Motor neuron (in vitro differentiated cells): Measurements from ENCODE around the gene ABL1. TPM values are rescaled to one million over a fixed set of nuclear protein-coding genes. Genes with fewer than 3 reads are reported as not detected.

Experiments
- ATAC-seq, 8 experiments: fragments of 200-7000 bp; cut with Tn5 transposase; replicated peaks in 6 of 8; 2 replicates each; pipeline ENCODE4 v1.8.0; 2021; ENCODE audit warnings: mild to moderate bottlenecking in 8 of 8, moderate library complexity in 8 of 8
- H3K27ac ChIP-seq, 2 donors: fragments of 250-450 bp; sonication (Bioruptor Pico); 2 replicates each; pipeline ENCODE4 v1.9.0; 2021; ENCODE audit warnings: antibody characterized with exemption in 2 of 2, mild to moderate bottlenecking in 2 of 2, moderate library complexity in 1 of 2
- H3K4me1 ChIP-seq, 2 donors: fragments of 250-450 bp; sonication (Bioruptor Pico); replicated peaks in 1 of 2; 2 replicates each; pipeline ENCODE4 v1.6.1; 2021; ENCODE audit warnings: antibody characterized with exemption in 2 of 2, mild to moderate bottlenecking in 2 of 2, moderate library complexity in 1 of 2
- H3K4me3 ChIP-seq, 5 donors: fragments of 250-450 bp; sonication (Bioruptor Pico); 2 replicates each; pipeline ENCODE4 v1.9.0; 2021; ENCODE audit warnings: antibody characterized with exemption in 5 of 5, mild to moderate bottlenecking in 5 of 5, moderate library complexity in 4 of 5
- WGBS, 10 experiments: fragments of 450-650 bp; shearing (Covaris generic); methylation state at CpG; one replicate each; pipeline ENCODE4 v1.0.0; 2022; 5-methylcytosine and 5-hydroxymethylcytosine counted together
- in situ Hi-C, 9 experiments: fragments of 400-800 bp; cut with MboI; loops; one replicate each; pipeline ENCODE4 v1.15.0; 2021; ENCODE audit warnings: low sequenced_read_pairs in 9 of 9, low pct_unique_long_range_greater_than_20kb in 2 of 9; ENCODE audit not compliant: unreplicated experiment in 9 of 9
- total RNA-seq, 8 experiments: library from RNA; unstranded; fragments of 300-600 nt; gene quantifications; 2 replicates each; pipeline versions ENCODE4 v1.2.3 to v1.2.4, GENCODE V29; 2022

ABL1 gene
- total RNA-seq, 8 experiments from 2014 or later: 20.7 to 68.1 (median 33.2) TPM

GRCh38 chr9:130860458-130861316 lies 25.6 kb downstream of the ABL1 start:
- in situ Hi-C loops: loop anchor here in 6 of 9 experiments (10.0 to 25.0 kb wide), 6 partner anchors 96 to 184 kb away; no protein-coding TSS in a partner anchor
- peaks cover 3 to 18% of the 10 kb centered on the region in 2 donors for H3K4me1 ChIP-seq
- ATAC-seq: peak in 7 of 8 experiments; percentile 80 to 98 (median 93)
- H3K4me3 ChIP-seq: no peak overlapping the region
- peak overlapping the region; percentile 32 to 71 for H3K27ac ChIP-seq
- WGBS, 10 experiments: 7 to 89% (median 70%) methylated on average over 4 to 22 of the region's 28 CpGs; no CpG with 5 or more reads in 2 of the 10 experiments

- H3K4me1 ChIP-seq: peaks cover 3 to 18% of the 10 kb centered on the region in 2 donors
- peak overlapping the region; percentile 37 to 44 for H3K27ac ChIP-seq
- H3K4me3 ChIP-seq: no peak overlapping the region
- 52 to 100% (median 84%) methylated on average over 1 to 8 of the region's 8 CpGs for WGBS, 10 experiments
- ATAC-seq: no peak
- in situ Hi-C loops: loop anchor here in 6 of 9 experiments (10.0 to 25.0 kb wide), 6 partner anchors 97 to 183 kb away; no protein-coding TSS in a partner anchor
Measured at GRCh38 chr9:130861372-130862180, 26.5 kb downstream of the ABL1 start.

DNA sequence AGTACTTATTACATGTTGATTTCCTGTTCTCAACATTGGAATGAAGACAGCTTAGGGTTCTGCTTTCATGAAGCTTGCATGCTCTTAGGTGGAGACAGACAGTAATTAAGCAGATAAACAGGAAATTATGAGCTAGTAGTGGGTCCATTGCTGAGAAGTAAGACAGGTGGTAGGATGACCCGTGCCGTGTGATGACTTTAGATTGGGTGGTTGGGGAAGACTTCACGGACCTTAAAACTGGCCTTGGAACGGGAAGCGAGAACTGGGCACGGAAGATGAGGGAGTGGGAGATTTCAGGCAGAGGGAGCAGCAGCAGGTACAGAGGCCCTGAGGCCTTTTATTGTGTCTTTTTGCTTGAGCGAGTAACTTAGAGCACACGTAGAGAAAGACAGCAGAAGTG lies 27.2 kb downstream of the ABL1 start:
- Histone ChIP-seq H3K27ac (peak overlapping the region; percentile 11 to 25), H3K4me3 (no peak overlapping the region), H3K4me1 (peaks cover 3 to 15% of the 10 kb centered on the region in 2 donors)
- in situ Hi-C loops: loop anchor here in 6 of 9 experiments (10.0 to 25.0 kb wide), 6 partner anchors 97 to 183 kb away; no protein-coding TSS in a partner anchor
- ATAC-seq: no peak
- 79 to 100% (median 87%) methylated on average over 2 to 8 of the region's 8 CpGs; no CpG with 5 or more reads in 1 of the 10 experiments for WGBS, 10 experiments

DNA sequence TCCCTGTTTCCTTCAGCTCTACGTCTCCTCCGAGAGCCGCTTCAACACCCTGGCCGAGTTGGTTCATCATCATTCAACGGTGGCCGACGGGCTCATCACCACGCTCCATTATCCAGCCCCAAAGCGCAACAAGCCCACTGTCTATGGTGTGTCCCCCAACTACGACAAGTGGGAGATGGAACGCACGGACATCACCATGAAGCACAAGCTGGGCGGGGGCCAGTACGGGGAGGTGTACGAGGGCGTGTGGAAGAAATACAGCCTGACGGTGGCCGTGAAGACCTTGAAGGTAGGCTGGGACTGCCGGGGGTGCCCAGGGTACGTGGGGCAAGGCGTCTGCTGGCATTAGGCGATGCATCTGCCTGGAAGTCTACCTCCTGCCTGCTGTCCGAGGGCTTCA lies 27.7 kb downstream of the ABL1 start:
- in situ Hi-C loops: loop anchor here in 6 of 9 experiments (10.0 to 25.0 kb wide), 6 partner anchors 98 to 182 kb away; no protein-coding TSS in a partner anchor
- no peak overlapping the region for H3K4me3 ChIP-seq
- no peak for ATAC-seq
- peak overlapping the region; percentile 11 to 48 for H3K27ac ChIP-seq
- peaks cover 3 to 11% of the 10 kb centered on the region in 2 donors for H3K4me1 ChIP-seq
- 87 to 100% (median 93%) methylated on average over 1 to 6 of the region's 23 CpGs; no CpG with 5 or more reads in 4 of the 10 experiments for WGBS, 10 experiments

- in situ Hi-C loops: loop anchor here in 6 of 9 experiments (10.0 to 25.0 kb wide), 6 partner anchors 100 to 180 kb away; no protein-coding TSS in a partner anchor
- H3K4me1 ChIP-seq: peaks cover 0 to 3% of the 10 kb centered on the region in 2 donors
- 20 to 100% (median 87%) methylated on average over 1 to 6 of the region's 6 CpGs for WGBS, 10 experiments
- H3K27ac ChIP-seq: peak overlapping the region; percentile 32 to 43
- H3K4me3 ChIP-seq: no peak overlapping the region
- ATAC-seq: no peak
Measured at GRCh38 chr9:130864541-130864940, 29.5 kb downstream of the ABL1 start.

GRCh38 chr9:130865921-130866320 lies 30.9 kb downstream of the ABL1 start:
- in situ Hi-C loops: loop anchor here in 6 of 9 experiments (10.0 to 25.0 kb wide), 6 partner anchors 101 to 179 kb away; no protein-coding TSS in a partner anchor
- 95 to 100% (median 100%) methylated on average over 1 to 3 of the region's 3 CpGs; no CpG with 5 or more reads in 3 of the 10 experiments for WGBS, 10 experiments
- Histone ChIP-seq H3K27ac (peak overlapping the region in 1 of 2 donors; percentile 60), H3K4me1 (peaks cover 0 to 3% of the 10 kb centered on the region in 2 donors), H3K4me3 (no peak overlapping the region)
- ATAC-seq: no peak

- no peak overlapping the region for H3K4me3 ChIP-seq
- in situ Hi-C loops: loop anchor here in 6 of 9 experiments (10.0 to 25.0 kb wide), 6 partner anchors 102 to 178 kb away; no protein-coding TSS in a partner anchor
- WGBS, 10 experiments: 0 to 100% (median 40%) methylated on average over 1 to 4 of the region's 4 CpGs; no CpG with 5 or more reads in 2 of the 10 experiments
- peak; percentile 90 to 97 (median 94) for ATAC-seq
- H3K27ac ChIP-seq: peak overlapping the region in 1 of 2 donors; percentile 8
- peaks cover 0 to 3% of the 10 kb centered on the region in 2 donors for H3K4me1 ChIP-seq
Measured at GRCh38 chr9:130866474-130866965, 31.5 kb downstream of the ABL1 start.

DNA sequence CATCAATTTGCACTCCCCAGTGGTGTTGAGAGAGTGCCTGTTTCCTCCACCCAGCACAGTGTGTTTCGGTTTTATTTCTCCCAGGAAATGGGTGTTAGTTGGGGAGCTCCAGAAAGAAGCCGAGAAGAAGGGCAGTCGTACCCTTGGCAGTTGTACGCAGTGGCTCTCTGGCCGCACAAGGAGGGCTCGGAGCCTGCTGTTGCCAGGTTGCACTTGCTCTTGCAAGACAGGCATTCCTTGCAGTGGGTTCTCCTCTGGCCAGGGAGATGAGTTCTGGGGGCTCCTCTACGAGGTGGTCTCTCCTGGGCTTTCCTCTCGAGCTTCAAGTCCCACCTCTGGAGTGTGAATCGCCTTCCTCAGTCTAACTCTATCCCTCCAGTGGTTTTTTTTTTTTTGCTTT lies 32.5 kb downstream of the ABL1 start:
- Histone ChIP-seq H3K4me1 (peaks cover 0 to 3% of the 10 kb centered on the region in 2 donors), H3K27ac (peak overlapping the region in 1 of 2 donors; percentile 34), H3K4me3 (no peak overlapping the region)
- no peak for ATAC-seq
- WGBS, 10 experiments: 0 to 100% (median 92%) methylated on average over 1 to 6 of the region's 9 CpGs; no CpG with 5 or more reads in 3 of the 10 experiments
- in situ Hi-C loops: loop anchor here in 6 of 9 experiments (10.0 to 25.0 kb wide), 6 partner anchors 103 to 177 kb away; no protein-coding TSS in a partner anchor

- peak overlapping the region in 1 of 2 donors; percentile 58 for H3K27ac ChIP-seq
- in situ Hi-C loops: loop anchor here in 6 of 9 experiments (10.0 to 25.0 kb wide), 6 partner anchors 103 to 177 kb away; no protein-coding TSS in a partner anchor
- 71 to 100% (median 95%) methylated on average over 1 to 3 of the region's 3 CpGs; no CpG with 5 or more reads in 2 of the 10 experiments for WGBS, 10 experiments
- H3K4me1 ChIP-seq: peaks cover 0 to 2% of the 10 kb centered on the region in 2 donors
- no peak for ATAC-seq
- no peak overlapping the region for H3K4me3 ChIP-seq
Measured at GRCh38 chr9:130868230-130868629, 33.2 kb downstream of the ABL1 start.

DNA sequence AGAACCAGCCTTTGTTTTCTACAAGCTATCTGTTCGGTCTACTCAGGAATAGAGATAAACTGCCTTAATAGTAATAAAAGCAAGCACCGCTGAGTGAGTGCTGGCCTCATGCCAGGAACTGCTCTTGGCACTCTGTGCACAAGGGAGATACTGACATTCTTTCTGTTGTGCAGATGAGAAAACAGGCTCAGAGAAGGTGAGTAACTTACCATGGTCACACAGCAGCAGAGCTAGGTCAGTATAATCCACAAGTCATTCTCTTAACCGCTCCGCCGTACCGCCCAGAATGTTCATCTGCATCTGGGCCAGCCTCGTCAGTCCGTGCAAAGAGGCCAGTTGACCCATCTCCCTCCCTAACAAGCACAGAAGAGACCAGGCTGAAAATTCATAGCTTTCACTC lies 34.2 kb downstream of the ABL1 start:
- no peak for ATAC-seq
- Histone ChIP-seq H3K4me1 (no peaks in the 10 kb centered on the region), H3K4me3 (no peak overlapping the region), H3K27ac (no peak overlapping the region)
- in situ Hi-C loops: loop anchor here in 6 of 9 experiments (10.0 to 25.0 kb wide), 6 partner anchors 104 to 176 kb away; no protein-coding TSS in a partner anchor
- WGBS, 10 experiments: 40 to 100% (median 74%) methylated on average over 2 to 8 of the region's 8 CpGs; no CpG with 5 or more reads in 3 of the 10 experiments

GRCh38 chr9:130870491-130871381 lies 35.7 kb downstream of the ABL1 start:
- no peak for ATAC-seq
- H3K27ac ChIP-seq: peak overlapping the region in 1 of 2 donors; percentile 48
- no peaks in the 10 kb centered on the region for H3K4me1 ChIP-seq
- in situ Hi-C loops: loop anchor here in 5 of 9 experiments (25.0 kb wide), 4 partner anchors 108 to 167 kb away; no protein-coding TSS in a partner anchor
- WGBS, 10 experiments: 69 to 100% (median 85%) methylated on average over 2 to 12 of the region's 17 CpGs; no CpG with 5 or more reads in 1 of the 10 experiments
- H3K4me3 ChIP-seq: no peak overlapping the region
